ENCODE data around the gene SLC37A1.
"Not testable (repeated sequence)": the region's sequence is repeated elsewhere in the genome, so short reads cannot be mapped to it uniquely, and the experiment has no call there.

Gene SLC37A1

DNA sequence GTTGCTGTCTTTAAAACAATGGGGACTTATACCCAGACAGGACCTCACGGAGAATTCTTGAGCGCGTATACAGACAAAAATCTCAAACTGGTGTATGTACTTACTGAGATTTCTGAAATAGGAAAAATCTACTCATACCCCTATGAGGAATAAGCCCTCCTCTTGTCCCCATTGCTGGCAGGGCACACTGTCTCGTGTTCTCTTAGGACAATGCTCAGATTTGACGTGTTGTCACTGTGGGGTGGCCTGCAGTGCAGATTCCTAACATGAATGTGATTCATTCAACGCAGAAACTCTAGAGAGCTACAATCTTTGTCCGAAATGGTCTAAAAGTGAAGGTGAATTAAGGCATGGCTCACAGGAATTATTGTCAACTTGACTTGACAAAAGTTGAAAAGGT lies 108.6 kb downstream of the SLC37A1 start:
- DNase-seq, result no peak

GRCh38 chr21:42623694-42624093 lies 110.0 kb downstream of the SLC37A1 start:
- no peak for DNase-seq

DNA sequence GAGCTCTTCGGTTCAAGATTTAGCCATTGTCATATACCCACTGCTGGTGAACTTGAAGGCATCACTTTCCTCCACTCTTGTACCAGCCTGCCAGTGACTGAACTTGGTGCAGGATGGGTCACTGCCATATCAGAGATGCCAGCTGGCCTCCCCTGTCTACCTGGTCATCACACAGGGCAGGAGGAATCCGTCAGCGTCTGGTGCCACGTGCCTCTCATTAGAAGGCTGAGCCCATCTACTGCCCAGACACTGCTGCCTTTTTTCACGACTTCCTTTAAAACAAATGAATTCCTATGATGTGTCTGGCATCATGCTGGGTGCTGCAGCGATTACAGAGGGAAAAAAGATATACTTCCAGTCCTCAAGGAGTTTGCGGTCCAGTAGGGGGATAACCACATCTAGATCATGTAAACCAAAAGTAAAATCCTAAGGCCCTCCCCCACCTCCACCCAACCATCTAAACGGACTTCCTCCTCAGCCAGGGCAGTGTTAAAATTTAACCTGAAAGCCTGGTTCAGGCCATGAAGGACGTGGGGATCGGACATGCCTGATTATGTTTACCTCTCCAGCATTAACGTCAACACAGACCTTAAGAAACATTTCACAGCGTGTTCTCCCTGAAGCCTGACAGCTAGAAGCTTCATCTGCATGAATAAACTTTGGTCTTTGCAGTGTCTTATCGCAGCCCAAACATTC lies 110.6 kb downstream of the SLC37A1 start:
- DNase-seq, result no peak

DNA sequence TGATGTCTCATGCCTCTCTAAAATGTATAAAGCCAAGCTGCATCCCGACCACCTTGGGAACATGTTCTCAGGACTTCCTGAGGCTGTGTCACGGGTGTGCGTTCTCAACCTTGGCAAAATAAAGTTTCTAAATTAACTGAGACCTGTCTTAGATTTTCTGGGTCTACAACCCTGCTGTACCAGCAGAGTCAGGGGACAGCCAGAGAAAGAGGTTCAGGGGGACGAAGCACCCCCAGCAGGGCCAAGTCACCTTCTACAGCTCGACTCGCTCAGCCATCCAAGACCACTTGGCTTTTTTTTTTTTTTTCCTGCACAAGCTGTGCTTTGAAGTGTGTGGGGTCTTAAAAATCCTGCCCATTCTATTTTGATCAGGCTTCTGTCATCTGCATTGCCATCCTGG lies 111.3 kb downstream of the SLC37A1 start:
- no peak for DNase-seq

DNA sequence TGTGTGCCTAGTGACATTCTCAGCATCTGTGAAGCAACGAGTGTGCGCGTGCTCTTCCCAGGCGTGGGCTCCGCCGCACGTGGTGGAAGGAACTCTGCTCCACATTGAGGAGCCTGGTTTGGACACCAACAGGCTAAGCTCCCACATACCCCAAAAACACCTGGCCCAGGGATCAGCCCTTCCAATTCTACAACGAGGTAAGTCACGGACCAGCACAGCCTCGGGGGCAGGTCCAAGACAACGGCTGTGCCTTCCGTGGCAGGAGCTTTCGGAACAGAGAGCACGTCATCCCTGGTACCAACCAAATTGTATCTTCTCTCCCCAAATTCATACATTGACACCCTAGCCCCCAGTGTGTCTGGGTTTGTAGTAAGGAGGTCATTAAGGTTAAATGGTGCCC lies 112.5 kb downstream of the SLC37A1 start:
- DNase-seq, result no peak

DNA sequence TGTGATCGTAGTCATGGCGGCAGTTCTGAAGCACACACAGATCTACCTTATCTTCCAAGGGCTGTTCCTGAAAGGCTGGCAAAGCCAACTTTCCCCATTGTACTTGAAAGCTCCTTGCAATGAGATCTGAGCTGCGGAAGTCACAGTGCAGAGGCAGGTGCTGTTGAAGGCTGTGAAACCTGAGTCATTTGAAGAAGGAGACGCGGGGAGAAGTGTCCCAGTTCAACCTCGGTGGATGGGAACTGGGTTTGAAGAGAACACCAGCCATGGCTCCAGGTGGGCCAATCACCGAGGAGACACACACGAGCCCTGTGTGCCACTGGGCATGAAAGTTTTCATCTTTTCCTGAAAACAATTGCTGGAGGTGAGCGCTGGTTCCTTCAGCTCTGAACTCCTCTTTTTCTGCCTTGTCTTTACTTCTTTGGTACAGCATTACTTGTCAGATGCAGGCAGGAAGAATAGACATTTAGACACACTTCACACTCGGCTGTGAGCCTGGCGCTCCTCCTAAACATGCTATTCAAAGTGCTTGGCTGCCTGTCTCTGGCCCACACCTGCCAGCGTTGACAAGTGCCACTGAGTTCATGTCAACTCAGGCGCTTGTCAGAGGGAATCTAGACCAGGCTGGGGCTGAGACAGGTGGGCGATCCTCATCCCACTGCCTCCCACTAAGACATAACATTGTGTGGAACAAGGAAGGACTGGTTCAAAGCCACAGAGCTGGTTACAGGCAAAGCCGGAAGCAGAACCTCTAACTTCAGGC lies 114.1 kb downstream of the SLC37A1 start:
- DNase-seq, result no peak

GRCh38 chr21:42628466-42629061 lies 114.9 kb downstream of the SLC37A1 start:
- not testable (repeated sequence) for DNase-seq

GRCh38 chr21:42629933-42630589 lies 116.4 kb downstream of the SLC37A1 start:
- DNase-seq, result no peak

- no peak for DNase-seq
Observed at GRCh38 chr21:42630626-42631025, 117.0 kb downstream of the SLC37A1 start.

Measured in NCI-H526 (cell line).